GM12873 (cell line): ENCODE results near the gene RETREG3.

Source experiments
- CTCF ChIP-seq: IDR thresholded peaks from 2 replicates; pipeline ENCODE4 v1.5.1; 2012; ENCODE audit warnings: low read depth, mild to moderate bottlenecking, moderate library complexity, low read length, control low read depth; ENCODE audit not compliant: insufficient read depth; ENCODE audit errors: missing control alignments

Gene RETREG3

GRCh38 chr17:42598905-42599304 is 10.3 kb downstream of the RETREG3 start:
- TF ChIP-seq CTCF: no peak

- TF ChIP-seq CTCF: no peak
Observed at GRCh38 chr17:42596386-42596785, 12.8 kb downstream of the RETREG3 start.

DNA sequence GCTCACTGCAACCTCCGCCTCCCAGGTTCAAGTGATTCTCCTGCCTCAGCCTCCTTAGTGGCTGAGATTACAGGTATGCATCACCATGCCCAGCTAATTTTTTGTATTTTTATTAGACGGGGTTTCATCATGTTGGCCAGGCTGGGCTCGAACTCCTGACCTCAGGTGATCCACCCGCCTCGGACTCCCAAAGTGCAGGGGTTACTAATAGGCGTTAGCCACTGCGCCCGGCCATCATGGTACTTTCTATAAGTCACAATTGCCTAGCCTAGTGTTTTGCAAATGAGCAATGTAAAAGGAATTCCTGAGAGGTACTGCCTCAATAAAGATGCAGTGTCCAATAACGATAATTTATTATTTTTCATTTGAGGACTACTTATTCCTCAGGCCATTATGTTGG is 17.8 kb downstream of the RETREG3 start:
- no peak for TF ChIP-seq CTCF

DNA sequence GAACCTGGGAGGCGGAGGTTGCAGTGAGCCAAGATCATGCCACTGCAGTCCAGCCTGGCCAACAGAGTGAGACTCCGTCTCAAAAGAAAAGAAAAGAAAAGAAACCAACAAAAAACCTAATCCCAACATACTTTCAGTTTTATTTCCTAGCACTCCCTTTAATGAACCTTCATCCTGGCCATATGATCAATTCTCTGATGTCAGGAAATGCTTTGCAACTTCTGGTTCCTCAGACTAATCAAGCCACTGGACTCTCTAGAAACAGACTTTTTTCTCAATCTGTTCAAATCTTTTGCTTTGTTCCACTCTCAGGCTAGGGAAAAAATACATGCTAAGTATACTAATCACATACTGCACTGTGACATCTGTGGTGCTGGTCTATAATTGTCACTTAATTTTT is 18.3 kb downstream of the RETREG3 start:
- no peak for TF ChIP-seq CTCF

DNA sequence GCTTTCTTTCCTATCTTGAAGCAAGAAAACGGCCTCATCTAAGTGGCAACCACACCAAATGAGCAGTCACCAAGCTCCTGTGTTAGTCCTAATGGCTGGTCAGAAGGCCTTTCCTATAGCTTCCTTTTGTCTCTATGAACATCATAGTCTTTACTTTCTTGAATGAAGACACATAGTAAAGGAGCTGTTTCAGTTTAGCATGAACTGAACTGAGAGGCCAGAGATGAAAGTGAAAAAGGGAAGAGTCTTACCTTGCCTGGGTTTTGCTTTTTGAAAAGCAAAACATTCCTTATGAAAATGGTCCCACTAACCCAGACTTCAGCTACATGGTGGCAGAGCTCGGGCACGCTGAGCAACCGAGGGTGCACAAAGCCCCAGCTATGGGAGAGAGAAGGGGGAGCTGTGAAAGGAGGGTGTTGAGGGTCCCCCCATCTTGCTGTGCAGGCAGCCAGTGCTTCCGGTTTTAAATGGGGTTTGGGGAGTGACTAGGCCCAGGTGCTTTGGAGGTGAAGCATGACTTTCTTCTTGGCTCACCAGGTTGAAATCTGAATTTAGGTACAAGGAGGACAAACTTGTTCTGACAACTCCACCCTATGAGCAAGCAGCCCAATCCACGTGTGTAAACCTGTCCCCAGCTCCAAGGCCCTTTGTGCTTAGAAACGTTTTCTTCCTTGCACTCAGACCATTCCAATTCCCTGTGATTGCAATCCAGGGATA is 22.5 kb downstream of the RETREG3 start:
- no peak for TF ChIP-seq CTCF

GRCh38 chr17:42585353-42585752 is 23.8 kb downstream of the RETREG3 start:
- no peak for TF ChIP-seq CTCF

- TF ChIP-seq CTCF: no peak
Observed at GRCh38 chr17:42584880-42585279, 24.3 kb downstream of the RETREG3 start.
